Endothelial cell of umbilical vein (primary cell): Measurements from ENCODE around the gene MFSD6L. TPM values are rescaled to one million over a fixed set of nuclear protein-coding genes. Genes with fewer than 3 reads are reported as not detected.

Experiments
- BruUV-seq: library from RNA; stranded (reverse); fragments of 400-500 nt; replicated peaks from 2 replicates; lab custom pipeline; 2021; lab: Mats Ljungman, UMichigan
- CTCF ChIA-PET: fragments of 300-600, 350-600 bp; sonication (Branson Sonifier 250); formaldehyde crosslinking; loops from one replicate; lab custom pipeline; 2021; ENCODE audit warnings: antibody characterized with exemption, inconsistent platforms; lab: Charles Lee
- POLR2A ChIA-PET: fragments of 300-600, 350-600 bp; sonication (Branson Sonifier 250); formaldehyde crosslinking; loops from one replicate; lab custom pipeline; 2021; ENCODE audit warnings: antibody characterized with exemption, inconsistent platforms; lab: Charles Lee
- DNase-seq: peaks from one replicate; pipeline ENCODE4 v3.0.0-alpha.2; 2011; ENCODE audit warnings: low read depth, low spot score
- FAIRE-seq: peaks from 2 replicates; lab custom pipeline; 2011; peaks lifted over from hg19 to GRCh38; lab: Jason Lieb, UNC
- H2AFZ ChIP-seq: 2 replicates; pipeline ENCODE4 v1.6.0; 2012; ENCODE audit warnings: low read depth, low read length, control low read depth, inconsistent platforms
- H3K27ac ChIP-seq: 2 replicates; pipeline ENCODE4 v1.5.1; 2011; ENCODE audit warnings: low read depth, mild to moderate bottlenecking, control low read depth, low read length, moderate library complexity; ENCODE audit not compliant: insufficient read depth
- H3K27me3 ChIP-seq, 2 experiments: 2 replicates each; pipeline versions ENCODE4 v1.6.0 to v1.6.1; 2011; ENCODE audit warnings: low read length in 2 of 2, mixed read lengths in 1 of 2; ENCODE audit not compliant: control insufficient read depth in 2 of 2, insufficient read depth in 2 of 2
- H3K36me3 ChIP-seq, 2 experiments: 2 replicates in 1 of 2; 3 replicates in 1 of 2; pipeline ENCODE4 v1.5.1; 2011; ENCODE audit warnings: low read length in 2 of 2, mild to moderate bottlenecking in 1 of 2, moderate library complexity in 1 of 2; ENCODE audit not compliant: control insufficient read depth in 2 of 2, insufficient read depth in 2 of 2; ENCODE audit errors: extremely low read depth in 1 of 2
- H3K4me1 ChIP-seq: 3 replicates; pipeline ENCODE4 v1.5.1; 2011; ENCODE audit warnings: mild to moderate bottlenecking, low read length; ENCODE audit not compliant: control insufficient read depth, insufficient read depth; ENCODE audit errors: extremely low read depth
- H3K4me2 ChIP-seq: 2 replicates; pipeline ENCODE4 v1.6.1; 2011; ENCODE audit warnings: low read length, control low read depth, mixed read lengths; ENCODE audit not compliant: insufficient read depth
- H3K4me3 ChIP-seq, 3 experiments: fragments of 200-600 bp in 1 of 3; sonication (generic), shearing (Covaris generic) in 1 of 3; replicated peaks in 1 of 3; 2 replicates each; pipeline ENCODE4 v1.5.1; 2011 to 2016; ENCODE audit warnings: control low read depth in 3 of 3, low read length in 3 of 3, mild to moderate bottlenecking in 2 of 3, inconsistent platforms in 1 of 3, low read depth in 1 of 3, moderate library complexity in 1 of 3; ENCODE audit not compliant: insufficient read depth in 1 of 3
- H3K79me2 ChIP-seq: 2 replicates; pipeline ENCODE4 v1.6.0; 2012; ENCODE audit warnings: low read length, inconsistent platforms; ENCODE audit not compliant: control insufficient read depth, insufficient read depth
- H3K9ac ChIP-seq: replicated peaks from 2 replicates; pipeline ENCODE3; 2011; ENCODE audit warnings: low read length, control low read depth; ENCODE audit not compliant: insufficient read depth; ENCODE audit errors: extremely low read depth
- H3K9me1 ChIP-seq: replicated peaks from 3 replicates; pipeline ENCODE4 v1.6.0; 2011; ENCODE audit warnings: mild to moderate bottlenecking, low read length; ENCODE audit not compliant: control insufficient read depth, insufficient read depth; ENCODE audit errors: extremely low read depth
- H3K9me3 ChIP-seq: replicated peaks from 2 replicates; pipeline ENCODE4 v1.5.1; 2012; ENCODE audit warnings: low read length, inconsistent platforms; ENCODE audit not compliant: control insufficient read depth, insufficient read depth
- H4K20me1 ChIP-seq: replicated peaks from 2 replicates; pipeline ENCODE3; 2011; ENCODE audit warnings: mild to moderate bottlenecking, low read length; ENCODE audit not compliant: control insufficient read depth, insufficient read depth; ENCODE audit errors: extremely low read depth
- EZH2 ChIP-seq: IDR thresholded peaks from 2 replicates; pipeline ENCODE4 v1.6.1; 2012; ENCODE audit warnings: borderline replicate concordance, low read depth, mild to moderate bottlenecking, moderate library complexity, low read length, inconsistent platforms; ENCODE audit not compliant: severe bottlenecking
- FOS ChIP-seq: IDR thresholded peaks from 2 replicates; pipeline ENCODE4 v1.6.1; 2011; ENCODE audit warnings: mild to moderate bottlenecking, low read length, moderate library complexity, borderline replicate concordance; ENCODE audit not compliant: insufficient read depth
- GATA2 ChIP-seq: IDR thresholded peaks from 2 replicates; pipeline ENCODE4 v1.7.0; 2011; ENCODE audit warnings: low read depth, mild to moderate bottlenecking, moderate library complexity, mixed read lengths, low read length; ENCODE audit not compliant: insufficient read length, insufficient read depth
- JUN ChIP-seq: IDR thresholded peaks from 2 replicates; pipeline ENCODE4 v1.6.1; 2011; ENCODE audit warnings: borderline replicate concordance, low read depth; ENCODE audit not compliant: insufficient read length, insufficient read depth
- MYC ChIP-seq: IDR thresholded peaks from one replicate; pipeline ENCODE4 v1.6.1; 2011; ENCODE audit warnings: mild to moderate bottlenecking, low read depth, low read length
- POLR2A ChIP-seq: IDR thresholded peaks from 2 replicates; pipeline ENCODE4 v1.6.1; 2012; ENCODE audit warnings: low read depth, mild to moderate bottlenecking, control low read depth, low read length
- POLR2AphosphoS5 ChIP-seq: IDR thresholded peaks from 2 replicates; pipeline ENCODE4 v1.6.1; 2012; ENCODE audit warnings: low read depth, mild to moderate bottlenecking, control low read depth, low read length, moderate library complexity; ENCODE audit not compliant: insufficient read depth
- dilution Hi-C: fragments of 300-500 bp; cut with MboI; formaldehyde crosslinking; loops from one replicate; pipeline ENCODE4 v1.15.0; 2019; ENCODE audit warnings: low sequenced_read_pairs; ENCODE audit not compliant: extremely low pct_ligation_motif_present
- intact Hi-C: fragments of 100-400 bp; cut with micrococcal nuclease; formaldehyde crosslinking; loops from one replicate; pipeline ENCODE4 v1.10.0; 2022
- polyA plus RNA-seq, 4 experiments: library from polyadenylated mRNA; depleted of rRNA in 3 of 4; stranded (reverse) in 3 of 4; unstranded in 1 of 4; fragments of >200 nt; gene quantifications; 2 replicates each; pipeline versions ENCODE4 v1.2.1 to v1.2.3, GENCODE V29; 2011 to 2012; ENCODE audit warnings: missing spikeins in 1 of 4
- total RNA-seq: library from RNA; stranded (reverse); gene quantifications from 2 replicates; pipeline ENCODE4 v1.2.3, GENCODE V29; 2021
- TF ChIP-seq, protein P1 (sequence below), 2 donors: IDR thresholded peaks; 1 replicate in 1 of 2; 2 replicates in 1 of 2; pipeline ENCODE4 v1.5.1; 2011; ENCODE audit warnings: low read length in 2 of 2, mild to moderate bottlenecking in 2 of 2, moderate library complexity in 2 of 2, control low read depth in 1 of 2, inconsistent platforms in 1 of 2, low read depth in 1 of 2; ENCODE audit not compliant: insufficient read depth in 1 of 2; ENCODE audit errors: extremely low read depth in 1 of 2
- TF ChIP-seq, protein P2 (sequence below): IDR thresholded peaks from 2 replicates; pipeline ENCODE4 v1.6.1; 2011; ENCODE audit not compliant: insufficient read depth, insufficient read length

Gene MFSD6L
- total and polyA plus RNA-seq, 2 donors (not counting 3 experiments of a cell fraction or from before 2014, with no cell fraction given), result not detected

DNA sequence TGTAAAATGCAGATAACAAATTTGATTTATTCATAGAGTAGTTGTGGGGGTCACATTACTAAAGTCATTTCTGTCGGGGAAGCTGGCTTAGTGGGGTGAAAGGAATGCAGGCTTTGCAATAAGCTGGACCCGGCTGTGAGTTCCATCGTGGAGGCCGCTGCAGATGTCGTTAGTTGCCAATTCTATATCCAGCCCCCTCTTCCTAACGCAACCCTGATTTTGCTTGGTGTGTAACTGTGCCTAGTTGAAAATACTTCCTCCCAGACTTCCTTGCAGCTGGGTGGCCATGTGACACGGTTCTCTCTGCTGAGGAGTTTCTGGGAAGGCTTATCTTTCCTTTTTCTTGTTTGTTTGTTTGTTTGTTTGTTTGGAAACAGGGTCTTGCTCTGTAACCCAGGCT lies 4.5 kb downstream of the MFSD6L start:
- POLR2A ChIA-PET, result no interaction called here
- intact Hi-C loops (no loop called here), dilution Hi-C loops (no loop called here)
- no peak for DNase-seq
- Histone ChIP-seq H3K9me3 (no peaks in the 10 kb centered on the region), H3K27ac (no peak overlapping the region), H3K79me2 (no peaks in the 10 kb centered on the region), H2AFZ (no peak overlapping the region), H3K4me3 (no peak overlapping the region), H3K4me2 (no peak overlapping the region), H3K36me3 (no peaks in the 10 kb centered on the region), H3K27me3 (peaks cover 4 to 5% of the 10 kb centered on the region in 2 experiments), H3K4me1 (no peaks in the 10 kb centered on the region), H3K9me1 (no peaks in the 10 kb centered on the region), H4K20me1 (no peaks in the 10 kb centered on the region), H3K9ac (no peak overlapping the region)
- FAIRE-seq, result no peak
- CTCF ChIA-PET, result interaction anchor here (1.1 kb wide), 1 partner anchor 9 kb away, joined by 4 read pairs; no protein-coding TSS in a partner anchor
- no TSS peak for BruUV-seq
- no peak for TF ChIP-seq POLR2AphosphoS5
- TF ChIP-seq, protein P1, sequence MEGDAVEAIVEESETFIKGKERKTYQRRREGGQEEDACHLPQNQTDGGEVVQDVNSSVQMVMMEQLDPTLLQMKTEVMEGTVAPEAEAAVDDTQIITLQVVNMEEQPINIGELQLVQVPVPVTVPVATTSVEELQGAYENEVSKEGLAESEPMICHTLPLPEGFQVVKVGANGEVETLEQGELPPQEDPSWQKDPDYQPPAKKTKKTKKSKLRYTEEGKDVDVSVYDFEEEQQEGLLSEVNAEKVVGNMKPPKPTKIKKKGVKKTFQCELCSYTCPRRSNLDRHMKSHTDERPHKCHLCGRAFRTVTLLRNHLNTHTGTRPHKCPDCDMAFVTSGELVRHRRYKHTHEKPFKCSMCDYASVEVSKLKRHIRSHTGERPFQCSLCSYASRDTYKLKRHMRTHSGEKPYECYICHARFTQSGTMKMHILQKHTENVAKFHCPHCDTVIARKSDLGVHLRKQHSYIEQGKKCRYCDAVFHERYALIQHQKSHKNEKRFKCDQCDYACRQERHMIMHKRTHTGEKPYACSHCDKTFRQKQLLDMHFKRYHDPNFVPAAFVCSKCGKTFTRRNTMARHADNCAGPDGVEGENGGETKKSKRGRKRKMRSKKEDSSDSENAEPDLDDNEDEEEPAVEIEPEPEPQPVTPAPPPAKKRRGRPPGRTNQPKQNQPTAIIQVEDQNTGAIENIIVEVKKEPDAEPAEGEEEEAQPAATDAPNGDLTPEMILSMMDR (IDR thresholded peaks at IDR 0.05; ENCODE audit: extremely low read depth in 1 of 2, insufficient read depth in 1 of 2, low read depth in 1 of 2, low read length in 2 of 2), result no peak
- TF ChIP-seq, protein P2, sequence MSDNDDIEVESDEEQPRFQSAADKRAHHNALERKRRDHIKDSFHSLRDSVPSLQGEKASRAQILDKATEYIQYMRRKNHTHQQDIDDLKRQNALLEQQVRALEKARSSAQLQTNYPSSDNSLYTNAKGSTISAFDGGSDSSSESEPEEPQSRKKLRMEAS, result no peak
- no peak for TF ChIP-seq JUN
- no peak for TF ChIP-seq EZH2
- TF ChIP-seq POLR2A, result no peak
- TF ChIP-seq GATA2, result no peak
- TF ChIP-seq FOS, result no peak
- TF ChIP-seq MYC, result no peak
